Measurements from ENCODE around the gene LYST.

DNA sequence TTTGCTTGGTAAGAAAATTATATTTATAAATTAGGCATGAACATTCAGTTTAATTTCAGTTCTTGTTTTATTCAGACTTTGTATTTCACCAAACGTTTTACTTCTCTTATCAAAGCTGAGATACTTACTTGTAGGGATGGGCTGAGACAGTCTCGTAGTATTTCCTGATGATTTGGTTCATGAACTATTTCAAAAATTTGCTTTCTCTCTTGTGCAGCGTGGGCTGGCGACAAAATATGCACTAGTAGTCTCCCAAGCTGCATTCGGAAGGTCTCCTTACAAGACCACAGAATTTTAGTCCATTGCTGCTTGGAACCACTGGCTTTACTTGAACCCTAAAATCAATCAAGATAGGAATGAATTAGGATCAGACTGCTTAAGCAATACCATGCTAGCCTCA is 125.4 kb downstream of the LYST start:
- TF ChIP-seq, protein P1, sequence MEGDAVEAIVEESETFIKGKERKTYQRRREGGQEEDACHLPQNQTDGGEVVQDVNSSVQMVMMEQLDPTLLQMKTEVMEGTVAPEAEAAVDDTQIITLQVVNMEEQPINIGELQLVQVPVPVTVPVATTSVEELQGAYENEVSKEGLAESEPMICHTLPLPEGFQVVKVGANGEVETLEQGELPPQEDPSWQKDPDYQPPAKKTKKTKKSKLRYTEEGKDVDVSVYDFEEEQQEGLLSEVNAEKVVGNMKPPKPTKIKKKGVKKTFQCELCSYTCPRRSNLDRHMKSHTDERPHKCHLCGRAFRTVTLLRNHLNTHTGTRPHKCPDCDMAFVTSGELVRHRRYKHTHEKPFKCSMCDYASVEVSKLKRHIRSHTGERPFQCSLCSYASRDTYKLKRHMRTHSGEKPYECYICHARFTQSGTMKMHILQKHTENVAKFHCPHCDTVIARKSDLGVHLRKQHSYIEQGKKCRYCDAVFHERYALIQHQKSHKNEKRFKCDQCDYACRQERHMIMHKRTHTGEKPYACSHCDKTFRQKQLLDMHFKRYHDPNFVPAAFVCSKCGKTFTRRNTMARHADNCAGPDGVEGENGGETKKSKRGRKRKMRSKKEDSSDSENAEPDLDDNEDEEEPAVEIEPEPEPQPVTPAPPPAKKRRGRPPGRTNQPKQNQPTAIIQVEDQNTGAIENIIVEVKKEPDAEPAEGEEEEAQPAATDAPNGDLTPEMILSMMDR (optimal IDR thresholded peaks at IDR 0.05 in 1 of 3, IDR thresholded peaks at IDR 0.05 in 1 of 3, conservative IDR thresholded peaks at IDR 0.05 in 1 of 3; ENCODE audit: extremely low read depth in 1 of 3, insufficient read depth in 2 of 3, low read length in 3 of 3) = no peak
- no peak for TF ChIP-seq EZH2 (IDR thresholded peaks at IDR 0.05; ENCODE audit: low read length)
